ENCODE results near the gene ARHGEF12.

GRCh38 chr11:120471994-120472393, 135.8 kb downstream of the ARHGEF12 start:
- TF ChIP-seq ARNT (IDR thresholded peaks at IDR 0.05) (no peak), SP1 (IDR thresholded peaks at IDR 0.05) (no peak), LEF1 (IDR thresholded peaks at IDR 0.05; ENCODE audit: borderline replicate concordance) (no peak), ZNF384 (IDR thresholded peaks at IDR 0.05) (no peak), BHLHE40 (IDR thresholded peaks at IDR 0.05; ENCODE audit: borderline replicate concordance) (no peak), ELF4 (IDR thresholded peaks at IDR 0.05) (no peak)
